Fibroblast of lung (primary cell): ENCODE measurements around the gene GNAI2.

Experiments
- EZH2 ChIP-seq: IDR thresholded peaks from 2 replicates; pipeline ENCODE4 v1.5.1; 2012; ENCODE audit warnings: low read length, control low read depth, mild to moderate bottlenecking; ENCODE audit errors: missing control alignments
- TF ChIP-seq, protein P1 (sequence below), 2 donors: IDR thresholded peaks in 1 of 2; conservative IDR thresholded peaks in 1 of 2; 1 replicate in 1 of 2; 2 replicates in 1 of 2; pipeline ENCODE4 v1.5.1; 2011 to 2012; ENCODE audit warnings: low read length in 2 of 2, control low read depth in 1 of 2, inconsistent platforms in 1 of 2, low read depth in 1 of 2, mild to moderate bottlenecking in 1 of 2

DNA sequence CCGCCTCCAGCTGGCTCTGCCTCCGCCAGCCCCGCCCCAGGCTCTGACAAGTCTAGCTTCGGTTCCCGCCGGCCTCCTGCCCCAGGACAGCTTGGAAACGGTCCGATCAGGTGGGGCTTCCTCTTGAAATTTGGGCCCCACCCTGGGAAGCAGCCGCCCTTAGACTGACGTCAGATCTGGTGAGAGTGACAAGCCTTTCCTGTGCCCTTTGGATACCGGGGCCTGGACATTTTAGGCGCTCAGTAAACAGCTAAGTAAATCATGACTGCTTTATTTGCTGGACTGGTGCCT lies 63.6 kb downstream of the GNAI2 start:
- TF ChIP-seq, protein P1, sequence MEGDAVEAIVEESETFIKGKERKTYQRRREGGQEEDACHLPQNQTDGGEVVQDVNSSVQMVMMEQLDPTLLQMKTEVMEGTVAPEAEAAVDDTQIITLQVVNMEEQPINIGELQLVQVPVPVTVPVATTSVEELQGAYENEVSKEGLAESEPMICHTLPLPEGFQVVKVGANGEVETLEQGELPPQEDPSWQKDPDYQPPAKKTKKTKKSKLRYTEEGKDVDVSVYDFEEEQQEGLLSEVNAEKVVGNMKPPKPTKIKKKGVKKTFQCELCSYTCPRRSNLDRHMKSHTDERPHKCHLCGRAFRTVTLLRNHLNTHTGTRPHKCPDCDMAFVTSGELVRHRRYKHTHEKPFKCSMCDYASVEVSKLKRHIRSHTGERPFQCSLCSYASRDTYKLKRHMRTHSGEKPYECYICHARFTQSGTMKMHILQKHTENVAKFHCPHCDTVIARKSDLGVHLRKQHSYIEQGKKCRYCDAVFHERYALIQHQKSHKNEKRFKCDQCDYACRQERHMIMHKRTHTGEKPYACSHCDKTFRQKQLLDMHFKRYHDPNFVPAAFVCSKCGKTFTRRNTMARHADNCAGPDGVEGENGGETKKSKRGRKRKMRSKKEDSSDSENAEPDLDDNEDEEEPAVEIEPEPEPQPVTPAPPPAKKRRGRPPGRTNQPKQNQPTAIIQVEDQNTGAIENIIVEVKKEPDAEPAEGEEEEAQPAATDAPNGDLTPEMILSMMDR (conservative IDR thresholded peaks at IDR 0.05 in 1 of 2, IDR thresholded peaks at IDR 0.05 in 1 of 2; ENCODE audit: low read depth in 1 of 2, low read length in 2 of 2) = no peak
- TF ChIP-seq EZH2 = no peak
